Fibroblast of mammary gland (primary cell): ENCODE results near the gene POLK.
A peak's percentile ranks its signal among the peaks of the same experiment; 100 is the strongest.

ENCODE experiments used
- DNase-seq: peaks from one replicate; pipeline ENCODE4 v3.0.0-alpha.2; 2010; ENCODE audit warnings: low read depth
- H3K4me3 ChIP-seq: 2 replicates; pipeline ENCODE4 v1.5.1; 2011; ENCODE audit warnings: low read depth, mild to moderate bottlenecking, low read length, moderate library complexity; ENCODE audit not compliant: control insufficient read depth
- CTCF ChIP-seq: conservative IDR thresholded peaks from 2 replicates; pipeline ENCODE4 v1.5.1; 2011; ENCODE audit warnings: low read depth, low read length, inconsistent platforms; ENCODE audit not compliant: control insufficient read depth, insufficient read depth

POLK gene

DNA sequence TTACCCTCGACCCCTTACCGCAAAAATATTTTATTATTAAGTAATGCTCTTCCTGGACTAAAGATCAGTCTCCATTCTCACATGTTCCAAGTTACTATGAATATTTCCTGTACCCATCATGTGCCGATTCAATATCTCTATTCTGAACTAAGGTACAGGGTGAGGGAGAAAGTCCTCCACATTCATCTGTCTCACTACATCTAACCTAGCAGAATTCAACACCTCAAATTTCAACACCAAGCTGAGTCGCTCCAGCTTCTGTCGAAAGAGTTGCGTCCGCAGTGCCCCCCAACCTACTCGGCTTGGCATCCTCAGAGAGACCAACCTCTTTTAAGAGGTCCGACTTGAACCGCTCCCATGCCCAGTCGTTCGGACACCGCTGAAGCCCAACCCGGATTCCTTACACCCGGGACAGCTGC, 1.3 kb upstream of the POLK start:
- H3K4me3 ChIP-seq: peak overlapping the region; percentile 81
- TF ChIP-seq CTCF: no peak
- DNase-seq: peak; percentile 46

GRCh38 chr5:75510836-75511434, 756 bp upstream of the POLK start:
- no peak for TF ChIP-seq CTCF
- DNase-seq: peak; percentile 13

DNA sequence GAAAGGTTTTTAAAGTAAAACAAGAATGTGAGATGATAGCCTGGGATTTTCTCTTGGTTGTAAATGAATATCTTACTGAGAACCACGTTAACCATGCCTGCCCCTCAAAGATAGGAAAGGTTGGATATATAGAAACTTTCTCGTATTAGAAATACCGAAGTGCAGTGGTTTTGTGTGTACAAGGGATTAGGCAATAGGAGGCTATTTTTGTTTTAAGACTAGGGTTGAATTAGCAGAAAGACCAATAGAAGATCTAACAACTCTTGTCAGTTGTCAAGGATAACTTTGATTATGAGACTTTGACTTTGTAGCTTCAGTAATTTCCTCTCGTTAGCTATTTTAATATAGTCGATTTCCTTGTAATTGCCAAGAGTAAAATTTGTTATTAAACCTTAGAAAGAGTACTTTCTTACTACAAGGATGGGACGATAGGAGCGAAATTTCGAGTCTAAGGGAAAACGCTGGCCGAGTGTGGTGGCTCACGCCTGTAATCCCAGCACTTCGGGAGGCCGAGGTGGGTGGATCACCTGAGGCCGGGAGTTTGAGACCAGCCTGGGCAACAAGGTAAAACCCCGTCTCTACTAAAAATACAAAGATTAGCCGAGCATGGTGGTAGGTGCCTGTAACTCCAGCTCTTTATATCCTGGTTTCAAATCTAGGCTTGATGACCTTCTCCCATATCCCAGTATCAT, 838 bp downstream of the POLK start:
- TF ChIP-seq CTCF: no peak
- H3K4me3 ChIP-seq: peak overlapping the region; percentile 85
- DNase-seq: peak; percentile 28

More at GRCh38 chr5:75510836-75511434, 756 bp upstream of the POLK start:
- peak overlapping the region; percentile 81 for H3K4me3 ChIP-seq

GRCh38 chr5:75513841-75514240, 2.1 kb downstream of the POLK start:
- DNase-seq: no peak
- no peak for TF ChIP-seq CTCF
- no peak overlapping the region for H3K4me3 ChIP-seq

- no peak overlapping the region for H3K4me3 ChIP-seq
- TF ChIP-seq CTCF: no peak
- DNase-seq: no peak
These were observed 2.6 kb downstream of the POLK start for GRCh38 chr5:75514323-75514722.

- H3K4me3 ChIP-seq: no peak overlapping the region
- no peak for TF ChIP-seq CTCF
- no peak for DNase-seq
These were observed 8.1 kb downstream of the POLK start for GRCh38 chr5:75519761-75520160.
